ENCODE measurements around the gene MEGF11. TPM values are rescaled to one million over a fixed set of nuclear protein-coding genes. Genes with fewer than 3 reads are reported as not detected.

MEGF11 gene
- polyA plus RNA-seq, 1 experiment = 0.04 TPM

- POLR2A ChIA-PET = no interaction called here
- Histone ChIP-seq H3K27me3 (ENCODE audit: control insufficient read depth, insufficient read depth, low read length) (no peaks in the 10 kb centered on the region), H3K4me3 (ENCODE audit: low read depth, low read length) (no peak overlapping the region), H3K36me3 (ENCODE audit: control insufficient read depth, insufficient read depth, low read length) (no peaks in the 10 kb centered on the region)
- CTCF ChIA-PET = interaction anchor here (0.6 to 2.1 kb wide), 3 partner anchors 15 to 1481 kb away, joined by 3 to 6 read pairs (median 3); no protein-coding TSS in a partner anchor
- no peak for DNase-seq (ENCODE audit: low read depth)
- no peak for TF ChIP-seq CTCF (IDR thresholded peaks at IDR 0.05; ENCODE audit: insufficient read depth, low read depth, low read length)
These were observed 401.6 kb downstream of the MEGF11 start for GRCh38 chr15:65851981-65852380.

- H3K4me3 ChIP-seq (ENCODE audit: low read depth, low read length) = no peak overlapping the region
- H3K27me3 ChIP-seq (ENCODE audit: control insufficient read depth, insufficient read depth, low read length) = no peaks in the 10 kb centered on the region
- no peak for DNase-seq (ENCODE audit: low read depth)
- ChIA-PET CTCF (interaction anchor here (0.5 to 2.3 kb wide), 3 partner anchors 9 to 29 kb away, joined by 3 to 5 read pairs (median 3); no protein-coding TSS in a partner anchor), POLR2A (no interaction called here)
- no peaks in the 10 kb centered on the region for H3K36me3 ChIP-seq (ENCODE audit: control insufficient read depth, insufficient read depth, low read length)
- TF ChIP-seq CTCF (IDR thresholded peaks at IDR 0.05; ENCODE audit: insufficient read depth, low read depth, low read length) = no peak
These were observed 405.6 kb downstream of the MEGF11 start for GRCh38 chr15:65847989-65848388.

- ChIA-PET CTCF (interaction anchor here (0.9 to 1.9 kb wide), 4 partner anchors 9 to 207 kb away, joined by 3 to 14 read pairs (median 5); no protein-coding TSS in a partner anchor), POLR2A (no interaction called here)
- H3K36me3 ChIP-seq (ENCODE audit: control insufficient read depth, insufficient read depth, low read length) = no peaks in the 10 kb centered on the region
These were observed 407.6 kb downstream of the MEGF11 start for GRCh38 chr15:65845826-65846519.

More at GRCh38 chr15:65845826-65846519, 407.6 kb downstream of the MEGF11 start:
- Histone ChIP-seq H3K4me3 (ENCODE audit: low read depth, low read length) (no peak overlapping the region), H3K27me3 (ENCODE audit: control insufficient read depth, insufficient read depth, low read length) (no peaks in the 10 kb centered on the region)
- TF ChIP-seq CTCF (IDR thresholded peaks at IDR 0.05; ENCODE audit: insufficient read depth, low read depth, low read length) = no peak
- DNase-seq (ENCODE audit: low read depth) = no peak

Small RNA genes within 50 kb of the gene (small RNA-seq; reads per million reads assigned to genes)
- not detected for gene MIR4311 (ENCODE audit: insufficient read length, low read depth, low replicate concordance)

Other genes with a start within 250 kb of the MEGF11 start
- 9.2 and 15.6 TPM in 2 replicates for gene DIS3L, start 39.8 kb upstream of the MEGF11 start, polyA plus RNA-seq (2011; rRNA removed)
- 3.0 and 6.8 TPM in 2 replicates for gene TIPIN, start 102.9 kb upstream of the MEGF11 start, polyA plus RNA-seq (2011; rRNA removed)
- gene MAP2K1, start 133.2 kb upstream of the MEGF11 start, polyA plus RNA-seq (2011; rRNA removed) = 19.0 and 21.8 TPM in 2 replicates
- 21.1 and 22.7 TPM in 2 replicates for gene SNAPC5, start 244.0 kb upstream of the MEGF11 start, polyA plus RNA-seq (2011; rRNA removed)